Panc1 (cell line): Measurements from ENCODE around the gene ACTN3. TPM values are rescaled to one million over a fixed set of nuclear protein-coding genes. Genes with fewer than 3 reads are reported as not detected.

ENCODE experiments used
- ATAC-seq: fragments of 200-7000 bp; cut with Tn5 transposase; 2 replicates; pipeline ENCODE4 v1.9.1; 2020; ENCODE audit warnings: mild to moderate bottlenecking, moderate library complexity
- BruUV-seq: library from RNA; stranded (reverse); fragments of 400-500 nt; replicated peaks from 2 replicates; lab custom pipeline; 2021; lab: Mats Ljungman, UMichigan
- CTCF ChIA-PET: fragments of 300-600 bp; sonication (Branson Sonifier 250); formaldehyde crosslinking; loops from one replicate; lab custom pipeline; 2022; ENCODE audit warnings: antibody characterized with exemption; lab: Charles Lee
- POLR2A ChIA-PET: fragments of 300-600 bp; sonication (Branson Sonifier 250); formaldehyde crosslinking; loops from one replicate; lab custom pipeline; 2022; ENCODE audit warnings: antibody characterized with exemption; lab: Charles Lee
- DNase-seq: peaks from one replicate; pipeline ENCODE4 v3.0.0-alpha.2; 2010; ENCODE audit warnings: low read depth, low spot score
- H3K27ac ChIP-seq: 2 replicates; pipeline ENCODE4 v1.5.1; 2011; ENCODE audit warnings: mild to moderate bottlenecking, low read length, inconsistent platforms
- H3K27me3 ChIP-seq: fragments of 200-500 bp; sonication (Bioruptor generic); 2 replicates; pipeline ENCODE4 v1.6.0; 2014; ENCODE audit warnings: low read length, inconsistent platforms; ENCODE audit not compliant: control insufficient read depth, insufficient read depth
- H3K36me3 ChIP-seq: fragments of 200-500 bp; sonication (Bioruptor generic); 2 replicates; pipeline ENCODE4 v1.5.1; 2014; ENCODE audit warnings: inconsistent platforms, mild to moderate bottlenecking, low read length, moderate library complexity; ENCODE audit not compliant: control insufficient read depth, insufficient read depth
- H3K4me1 ChIP-seq: 2 replicates; pipeline ENCODE4 v1.5.1; 2011; ENCODE audit warnings: inconsistent platforms, mild to moderate bottlenecking, low read length, moderate library complexity; ENCODE audit not compliant: control insufficient read depth, insufficient read depth
- H3K4me3 ChIP-seq, 2 experiments: 2 replicates each; pipeline ENCODE4 v1.5.1; 2011 to 2012; ENCODE audit warnings: low read depth in 2 of 2, low read length in 2 of 2, mild to moderate bottlenecking in 2 of 2, inconsistent platforms in 1 of 2, moderate library complexity in 1 of 2
- H3K9me3 ChIP-seq: fragments of 200-500 bp; sonication (Bioruptor generic); 2 replicates; pipeline ENCODE4 v1.5.1; 2014; ENCODE audit warnings: low read depth, mild to moderate bottlenecking, inconsistent platforms, low read length, moderate library complexity; ENCODE audit not compliant: control insufficient read depth, insufficient read depth
- POLR2AphosphoS5 ChIP-seq: IDR thresholded peaks from 2 replicates; pipeline ENCODE4 v1.6.1; 2012; ENCODE audit warnings: mild to moderate bottlenecking, low read depth, low read length, moderate library complexity
- REST ChIP-seq, 2 experiments: IDR thresholded peaks; 2 replicates each; pipeline ENCODE4 v1.6.1; 2011 to 2012; ENCODE audit warnings: low read depth in 2 of 2, control low read depth in 1 of 2, low read length in 1 of 2, mild to moderate bottlenecking in 1 of 2, moderate library complexity in 1 of 2; ENCODE audit not compliant: insufficient read depth in 1 of 2
- SIN3A ChIP-seq: IDR thresholded peaks from 2 replicates; pipeline ENCODE4 v1.6.1; 2012; ENCODE audit warnings: low read depth, mild to moderate bottlenecking, low read length, moderate library complexity, borderline replicate concordance; ENCODE audit not compliant: insufficient read depth
- TCF7L2 ChIP-seq: IDR thresholded peaks from 2 replicates; pipeline ENCODE4 v1.6.1; 2011; ENCODE audit warnings: mild to moderate bottlenecking, low read depth, low read length, inconsistent platforms
- in situ Hi-C: cut with HindIII; loops from 2 replicates; pipeline ENCODE4 v1.10.0; 2016; ENCODE audit warnings: low sequenced_read_pairs, low pct_unique_long_range_greater_than_20kb
- intact Hi-C: fragments of 100-400 bp; cut with micrococcal nuclease; formaldehyde crosslinking; loops from one replicate; pipeline ENCODE4 v1.10.0; 2022; ENCODE audit not compliant: unreplicated experiment
- total RNA-seq: library from RNA; stranded (reverse); gene quantifications from one replicate; pipeline ENCODE4 v1.2.1, GENCODE V29; 2021; ENCODE audit not compliant: unreplicated experiment
- TF ChIP-seq, protein P1 (sequence below): fragments of 450-650 bp; IDR thresholded peaks from 2 replicates; pipeline ENCODE4 v1.5.1; 2017; ENCODE audit warnings: mild to moderate bottlenecking

ACTN3 gene
- total RNA-seq, 1 experiment from 2014 or later: 0.13 TPM

DNA sequence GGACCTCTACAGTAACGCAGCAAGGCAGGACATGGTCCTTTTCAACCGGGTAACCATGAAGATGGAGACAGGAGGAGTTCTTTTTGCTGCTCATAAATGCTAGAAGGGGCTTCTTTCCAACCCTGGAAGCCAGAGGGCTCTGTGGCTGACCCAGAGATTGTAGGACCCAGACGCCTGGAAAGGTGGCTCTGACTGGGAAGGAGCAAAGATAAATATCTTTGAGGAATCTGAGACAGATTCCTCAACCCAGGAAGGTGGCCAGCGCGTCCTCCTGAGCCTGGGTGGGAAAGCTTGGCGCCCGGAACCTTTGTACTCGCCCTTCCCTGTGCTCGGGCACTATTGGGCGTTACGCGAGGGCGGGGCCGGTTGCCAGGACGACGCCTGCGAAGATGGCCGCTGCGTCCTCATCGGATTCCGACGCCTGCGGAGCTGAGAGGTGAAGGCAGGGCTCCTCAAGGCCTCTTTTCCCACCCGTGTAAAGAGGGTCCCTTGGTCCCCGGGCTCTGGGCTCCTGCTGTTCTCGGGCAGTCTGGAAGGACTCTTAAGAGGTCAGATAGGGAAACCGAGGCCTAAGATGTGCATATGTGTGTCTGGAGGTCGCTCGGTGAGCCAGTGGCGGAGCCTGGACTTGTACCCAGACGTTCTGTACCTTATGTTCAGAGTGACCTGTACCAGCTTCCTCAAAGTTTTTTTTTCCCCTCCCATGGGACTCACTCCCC lies 36.3 kb upstream of the ACTN3 start, which contains the start of gene BBS1:
TSS of gene BBS1 (plus strand) at position 365 of the 719 bp plus-strand sequence. CDS start at position 390, 25 bp downstream.
- TF ChIP-seq TCF7L2: no peak
- TF ChIP-seq POLR2AphosphoS5: peak; percentile 91
- TF ChIP-seq, protein P1, sequence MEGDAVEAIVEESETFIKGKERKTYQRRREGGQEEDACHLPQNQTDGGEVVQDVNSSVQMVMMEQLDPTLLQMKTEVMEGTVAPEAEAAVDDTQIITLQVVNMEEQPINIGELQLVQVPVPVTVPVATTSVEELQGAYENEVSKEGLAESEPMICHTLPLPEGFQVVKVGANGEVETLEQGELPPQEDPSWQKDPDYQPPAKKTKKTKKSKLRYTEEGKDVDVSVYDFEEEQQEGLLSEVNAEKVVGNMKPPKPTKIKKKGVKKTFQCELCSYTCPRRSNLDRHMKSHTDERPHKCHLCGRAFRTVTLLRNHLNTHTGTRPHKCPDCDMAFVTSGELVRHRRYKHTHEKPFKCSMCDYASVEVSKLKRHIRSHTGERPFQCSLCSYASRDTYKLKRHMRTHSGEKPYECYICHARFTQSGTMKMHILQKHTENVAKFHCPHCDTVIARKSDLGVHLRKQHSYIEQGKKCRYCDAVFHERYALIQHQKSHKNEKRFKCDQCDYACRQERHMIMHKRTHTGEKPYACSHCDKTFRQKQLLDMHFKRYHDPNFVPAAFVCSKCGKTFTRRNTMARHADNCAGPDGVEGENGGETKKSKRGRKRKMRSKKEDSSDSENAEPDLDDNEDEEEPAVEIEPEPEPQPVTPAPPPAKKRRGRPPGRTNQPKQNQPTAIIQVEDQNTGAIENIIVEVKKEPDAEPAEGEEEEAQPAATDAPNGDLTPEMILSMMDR: no peak
- TF ChIP-seq SIN3A: peak; percentile 99
- TF ChIP-seq REST (IDR thresholded peaks at IDR 0.05; ENCODE audit: insufficient read depth in 1 of 2, low read depth in 2 of 2, low read length in 1 of 2): peak in 1 of 2 experiments; percentile 71; a peak in 1 of 4 replicates
- BruUV-seq: no TSS peak
- Histone ChIP-seq H3K27me3 (no peaks in the 10 kb centered on the region), H3K4me3 (peak within 1 kb of the TSS; percentile 80 to 96), H3K27ac (peak within 1 kb of the TSS; percentile 88), H3K4me1 (peaks cover 6% of the 10 kb centered on the region), H3K9me3 (no peaks in the 10 kb centered on the region), H3K36me3 (no peaks in the 10 kb centered on the region; the same call in 1 of the 2 replicates)
- intact Hi-C loops (no loop called here), in situ Hi-C loops (no loop called here)
- DNase-seq (peak; percentile 42), ATAC-seq (peak; percentile 99)
- POLR2A ChIA-PET: no interaction called here
- CTCF ChIA-PET: no interaction called here

DNA sequence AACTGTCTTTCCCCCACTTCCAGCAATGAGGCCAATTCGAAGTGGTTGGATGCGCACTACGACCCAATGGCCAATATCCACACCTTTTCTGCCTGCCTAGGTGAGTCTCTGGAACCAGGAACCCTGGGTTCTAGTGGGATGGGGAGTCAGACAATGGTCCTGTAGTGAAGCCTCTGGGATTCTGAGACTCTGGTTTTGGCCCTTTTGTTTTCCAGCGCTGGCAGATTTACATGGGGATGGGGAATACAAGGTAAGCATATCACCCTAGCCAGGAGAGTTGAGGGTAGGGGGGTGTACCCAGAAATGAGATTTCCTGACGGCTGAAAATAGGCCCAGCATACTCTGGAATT lies 35.7 kb upstream of the ACTN3 start:
- BruUV-seq: no TSS peak
- peak overlapping the region; percentile 80 to 96 for H3K4me3 ChIP-seq
- peak overlapping the region; percentile 88 for H3K27ac ChIP-seq
- no peaks in the 10 kb centered on the region; the same call in 1 of the 2 replicates for H3K36me3 ChIP-seq
- ATAC-seq: no peak
- no peaks in the 10 kb centered on the region for H3K9me3 ChIP-seq
- CTCF ChIA-PET: no interaction called here
- in situ Hi-C loops (no loop called here), intact Hi-C loops (no loop called here)
- TF ChIP-seq TCF7L2: no peak
- TF ChIP-seq, protein P1: no peak
- TF ChIP-seq REST (IDR thresholded peaks at IDR 0.05; ENCODE audit: insufficient read depth in 1 of 2, low read depth in 2 of 2, low read length in 1 of 2): no peak
- H3K27me3 ChIP-seq: no peaks in the 10 kb centered on the region
- DNase-seq: no peak
- POLR2A ChIA-PET: no interaction called here
- peaks cover 6% of the 10 kb centered on the region for H3K4me1 ChIP-seq
